Measurements from ENCODE around the gene PRPH.
"Not testable (repeated sequence)": the region's sequence is repeated elsewhere in the genome, so short reads cannot be mapped to it uniquely, and the experiment has no call there.

PRPH gene

GRCh38 chr12:49264873-49265792 is 29.8 kb upstream of the PRPH start, which contains the start of gene TUBA1C:
TUBA1C (plus strand) TSS chr12:49265082; CDS start chr12:49265182, 100 bp downstream.
- in situ Hi-C loops (cut with HindIII; ENCODE audit: low pct_ligation_motif_present, low sequenced_read_pairs), result no loop called here
- no peaks in the 10 kb centered on the region for H3K27me3 ChIP-seq (replicated peaks)
- DNase-seq, result peak; percentile 84
- H3K4me3 ChIP-seq (ENCODE audit: low read depth, low read length), result peak within 1 kb of the TSS; percentile 95
- peak within 1 kb of the TSS; percentile 92 for H3K27ac ChIP-seq
- TF ChIP-seq CTCF (IDR thresholded peaks at IDR 0.05; ENCODE audit: low read depth, low read length, missing control alignments), result no peak
- H3K36me3 ChIP-seq (replicated peaks), result peaks cover 26% of the 10 kb centered on the region

GRCh38 chr12:49269191-49269590 is 25.8 kb upstream of the PRPH start:
- H3K36me3 ChIP-seq (replicated peaks), result peaks cover 61% of the 10 kb centered on the region
- H3K4me3 ChIP-seq (ENCODE audit: low read depth, low read length), result peak overlapping the region; percentile 29
- in situ Hi-C loops (cut with HindIII; ENCODE audit: low pct_ligation_motif_present, low sequenced_read_pairs); H3K27me3 ChIP-seq (replicated peaks); DNase-seq: not testable (repeated sequence)
- H3K27ac ChIP-seq, result peak overlapping the region; percentile 61

GRCh38 chr12:49272790-49273725 is 21.9 kb upstream of the PRPH start:
- Histone ChIP-seq H3K4me3 (ENCODE audit: low read depth, low read length) (no peak overlapping the region), H3K36me3 (replicated peaks) (peaks cover 53% of the 10 kb centered on the region), H3K27me3 (replicated peaks) (no peaks in the 10 kb centered on the region), H3K27ac (no peak overlapping the region)
- in situ Hi-C loops (cut with HindIII; ENCODE audit: low pct_ligation_motif_present, low sequenced_read_pairs), result no loop called here
- TF ChIP-seq CTCF (IDR thresholded peaks at IDR 0.05; ENCODE audit: low read depth, low read length, missing control alignments), result no peak
- DNase-seq, result no peak

GRCh38 chr12:49273726-49274395 is 21.1 kb upstream of the PRPH start:
- Histone ChIP-seq H3K4me3 (ENCODE audit: low read depth, low read length) (no peak overlapping the region), H3K36me3 (replicated peaks) (peaks cover 53% of the 10 kb centered on the region), H3K27ac (no peak overlapping the region), H3K27me3 (replicated peaks) (no peaks in the 10 kb centered on the region)
- no peak for TF ChIP-seq CTCF (IDR thresholded peaks at IDR 0.05; ENCODE audit: low read depth, low read length, missing control alignments)
- in situ Hi-C loops (cut with HindIII; ENCODE audit: low pct_ligation_motif_present, low sequenced_read_pairs), result no loop called here
- DNase-seq, result no peak

- H3K36me3 ChIP-seq (replicated peaks), result peaks cover 47% of the 10 kb centered on the region
- H3K4me3 ChIP-seq (ENCODE audit: low read depth, low read length), result no peak overlapping the region
- no peak overlapping the region for H3K27ac ChIP-seq
- no peak for DNase-seq
- in situ Hi-C loops (cut with HindIII; ENCODE audit: low pct_ligation_motif_present, low sequenced_read_pairs), result no loop called here
- H3K27me3 ChIP-seq (replicated peaks), result no peaks in the 10 kb centered on the region
- TF ChIP-seq CTCF (IDR thresholded peaks at IDR 0.05; ENCODE audit: low read depth, low read length, missing control alignments), result no peak
Observed at GRCh38 chr12:49274396-49275069, 20.4 kb upstream of the PRPH start.
